ENCODE results near the gene ARHGEF18.
"Not testable (repeated sequence)": the region's sequence is repeated elsewhere in the genome, so short reads cannot be mapped to it uniquely, and the experiment has no call there.

ARHGEF18 gene

DNA sequence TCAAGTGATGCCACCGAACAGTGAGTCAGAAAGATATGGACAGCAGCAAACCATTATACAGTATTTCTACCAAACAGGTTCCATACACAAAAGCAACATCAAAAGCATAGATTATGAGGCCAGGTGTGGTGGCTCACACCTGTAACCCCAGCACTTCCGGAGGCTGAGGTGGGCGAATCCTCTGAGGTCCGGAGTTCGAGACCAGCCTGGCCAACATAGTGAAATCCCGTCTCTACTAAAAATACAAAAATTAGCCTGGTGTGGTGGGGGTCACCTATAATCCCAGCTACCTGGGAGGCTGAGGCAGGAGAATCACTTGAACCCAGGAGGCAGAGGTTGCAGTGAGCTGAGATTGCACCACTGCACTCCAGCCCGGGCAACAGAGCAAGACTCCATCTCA is 1.7 kb upstream of the ARHGEF18 start:
- not testable (repeated sequence) for DNase-seq (ENCODE audit: low read depth in 1 of 2, low spot score in 1 of 2)

GRCh38 chr19:7349231-7349591 is 474 bp downstream of the ARHGEF18 start:
- no peak for DNase-seq (ENCODE audit: low read depth in 1 of 2, low spot score in 1 of 2)

DNA sequence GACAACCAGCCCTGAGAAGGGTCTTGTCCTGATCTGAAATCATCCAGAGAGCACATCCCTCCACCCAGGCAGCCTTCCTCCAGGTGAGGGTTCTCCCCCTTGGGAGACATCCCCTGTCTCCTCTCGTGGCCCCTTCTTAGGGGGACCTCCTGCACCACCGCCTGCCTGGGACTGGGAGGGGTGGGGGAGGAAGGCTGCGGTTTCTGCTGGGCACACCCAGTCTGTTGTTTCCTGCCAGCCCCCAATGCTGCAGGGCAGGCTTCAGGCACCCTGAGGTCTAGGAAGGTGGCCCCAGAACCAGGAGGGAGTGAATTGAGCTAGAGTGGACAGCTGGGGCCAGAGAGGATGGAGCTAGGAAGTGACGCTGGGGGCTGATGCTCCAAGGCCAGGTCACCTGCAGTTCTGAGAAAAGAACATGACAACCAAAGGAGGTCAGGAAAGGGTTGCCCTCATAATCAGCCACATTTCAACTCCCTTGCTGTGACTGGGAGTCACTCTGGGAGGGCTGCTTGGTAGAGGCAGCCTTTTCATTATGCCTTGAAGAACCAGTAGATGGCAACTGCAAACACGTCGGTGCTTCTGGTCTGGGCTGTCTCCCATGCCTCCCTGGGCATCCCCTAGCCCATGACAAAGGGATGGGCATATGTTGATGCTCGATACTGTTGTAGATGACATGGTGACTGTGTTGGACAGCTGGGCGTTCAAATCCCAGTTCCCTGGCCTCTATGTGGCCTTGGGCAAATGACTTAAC is 1.4 kb downstream of the ARHGEF18 start:
- DNase-seq (ENCODE audit: low read depth in 1 of 2, low spot score in 1 of 2), result peak in 1 of 2 donors; percentile 41

- DNase-seq (ENCODE audit: low read depth in 1 of 2, low spot score in 1 of 2), result no peak
Measured at GRCh38 chr19:7351861-7352260, 3.1 kb downstream of the ARHGEF18 start.

DNA sequence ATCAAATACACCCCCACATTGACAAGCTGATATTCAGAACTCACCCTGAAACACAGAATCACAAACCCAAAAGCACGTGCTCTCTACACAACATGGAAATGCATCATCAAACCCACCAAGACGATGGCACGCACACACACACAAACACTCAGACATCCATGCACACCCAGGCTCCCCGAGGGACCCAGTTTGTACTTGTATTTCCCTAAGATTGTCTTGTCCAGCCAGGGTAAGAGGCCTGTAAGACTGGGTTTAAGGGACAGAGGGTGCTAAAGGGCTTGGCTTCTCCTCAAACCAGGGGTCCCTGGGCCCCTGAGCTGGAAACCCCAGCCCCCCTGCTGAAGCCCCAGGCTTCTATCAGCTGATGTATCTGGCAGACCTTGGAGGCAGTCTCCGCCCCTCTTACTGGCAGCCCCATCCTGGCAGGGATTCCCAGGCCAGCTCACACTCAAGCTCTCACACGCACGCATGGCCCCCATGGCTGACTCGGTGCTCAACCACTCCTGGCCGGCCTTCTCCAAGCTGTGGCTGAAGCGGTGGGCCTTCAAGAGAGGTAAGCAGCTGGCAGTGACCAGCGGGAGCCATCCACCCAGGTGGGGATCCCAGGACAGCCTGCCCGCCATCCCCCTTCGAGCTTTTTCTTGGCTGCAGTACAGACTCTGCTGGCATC is 6.5 kb downstream of the ARHGEF18 start:
- no peak for DNase-seq (ENCODE audit: low read depth in 1 of 2, low spot score in 1 of 2)

DNA sequence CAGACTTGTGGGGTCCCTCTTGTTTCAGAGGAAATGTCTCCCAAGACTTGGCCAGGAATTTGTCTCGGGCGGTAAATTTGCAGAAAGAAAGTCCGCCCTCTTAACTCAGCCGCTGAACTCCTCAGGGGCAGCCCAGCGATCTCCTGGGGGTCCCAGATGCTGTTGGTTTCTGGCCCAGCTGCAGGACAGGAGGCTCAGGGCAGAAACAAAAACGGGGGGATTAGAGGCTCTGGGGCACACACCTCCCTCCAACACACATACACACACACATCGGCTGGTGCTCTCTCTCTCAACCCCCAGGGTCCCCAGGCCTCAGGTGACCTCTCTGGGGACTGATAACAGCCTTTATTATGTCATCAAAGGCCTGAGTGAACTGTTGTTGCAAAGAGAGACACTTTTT is 7.1 kb downstream of the ARHGEF18 start:
- DNase-seq (ENCODE audit: low read depth in 1 of 2, low spot score in 1 of 2), result no peak

- no peak for DNase-seq (ENCODE audit: low read depth in 1 of 2, low spot score in 1 of 2)
Measured at GRCh38 chr19:7356899-7357627, 8.3 kb downstream of the ARHGEF18 start.

DNA sequence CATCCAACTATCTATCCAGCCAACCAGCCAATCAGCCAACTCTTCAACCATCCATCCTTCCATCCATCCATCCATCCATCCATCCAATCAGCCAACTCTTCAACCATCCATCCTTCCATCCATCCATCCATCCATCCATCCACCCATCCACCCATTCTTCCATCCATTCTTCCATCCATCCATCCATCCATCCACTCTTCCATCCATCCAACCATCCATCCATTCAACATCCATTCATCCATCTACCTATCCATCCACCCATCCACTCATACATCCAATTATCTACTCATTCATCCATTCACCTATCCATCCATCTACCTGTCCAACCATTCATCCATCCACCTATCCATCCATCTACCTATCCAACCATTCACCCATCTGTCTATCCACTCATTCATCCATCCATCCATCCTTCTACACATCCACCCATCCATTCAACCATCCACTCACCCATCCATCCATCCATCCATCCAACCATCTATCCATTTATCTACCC is 9.4 kb downstream of the ARHGEF18 start:
- no peak for DNase-seq (ENCODE audit: low read depth in 1 of 2, low spot score in 1 of 2)

DNA sequence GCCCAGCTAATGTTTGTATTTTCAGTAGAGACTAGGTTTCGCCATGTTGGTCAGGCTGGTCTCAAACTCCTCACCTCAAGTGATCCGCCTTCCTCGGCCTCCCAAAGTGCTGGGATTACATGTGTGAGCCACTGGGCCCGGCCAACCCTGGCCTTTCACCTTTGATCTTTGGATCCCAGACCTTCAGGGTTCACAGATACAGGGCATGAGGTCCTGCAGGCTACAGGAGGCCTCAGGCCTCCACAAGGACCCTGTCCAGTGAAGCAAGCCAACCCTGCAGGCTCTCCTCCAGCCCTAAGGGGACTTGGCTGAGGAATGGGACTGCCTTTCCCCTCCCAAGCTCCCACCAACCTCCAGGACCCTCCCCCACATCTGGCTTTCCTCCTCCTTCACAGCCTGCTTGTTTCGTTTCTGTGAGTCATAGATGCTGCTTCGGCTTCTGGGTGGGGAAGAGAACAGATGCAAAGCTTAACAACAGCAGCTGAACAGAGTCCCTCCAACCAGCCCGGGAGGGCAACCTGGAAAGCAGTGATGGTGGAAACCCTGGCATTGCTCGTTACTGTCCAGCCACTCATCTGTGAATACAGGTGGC is 11.8 kb downstream of the ARHGEF18 start:
- no peak for DNase-seq (ENCODE audit: low read depth in 1 of 2, low spot score in 1 of 2)

DNA sequence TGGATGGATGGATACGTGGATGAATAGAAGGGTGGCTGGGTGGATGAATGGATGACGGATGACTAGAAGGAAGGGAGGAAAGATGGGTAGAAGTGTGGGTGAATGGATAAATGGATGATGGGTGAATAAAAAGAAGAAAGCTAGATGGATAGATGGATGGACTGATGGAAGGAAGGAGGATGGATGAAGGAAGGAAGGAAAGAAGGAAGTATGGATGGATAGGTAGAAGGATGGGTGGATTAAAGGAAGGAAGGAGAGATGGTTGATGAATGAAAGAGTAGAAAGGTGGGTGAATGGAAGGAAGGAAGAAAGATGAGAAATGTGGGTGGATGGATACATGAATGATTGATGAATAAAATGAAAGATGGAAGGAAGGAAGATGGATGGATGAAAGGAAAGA is 14.5 kb downstream of the ARHGEF18 start:
- DNase-seq (ENCODE audit: low read depth in 1 of 2, low spot score in 1 of 2), result no peak

GRCh38 chr19:7366701-7367420 is 18.1 kb downstream of the ARHGEF18 start:
- no peak for DNase-seq (ENCODE audit: low read depth in 1 of 2, low spot score in 1 of 2)

DNA sequence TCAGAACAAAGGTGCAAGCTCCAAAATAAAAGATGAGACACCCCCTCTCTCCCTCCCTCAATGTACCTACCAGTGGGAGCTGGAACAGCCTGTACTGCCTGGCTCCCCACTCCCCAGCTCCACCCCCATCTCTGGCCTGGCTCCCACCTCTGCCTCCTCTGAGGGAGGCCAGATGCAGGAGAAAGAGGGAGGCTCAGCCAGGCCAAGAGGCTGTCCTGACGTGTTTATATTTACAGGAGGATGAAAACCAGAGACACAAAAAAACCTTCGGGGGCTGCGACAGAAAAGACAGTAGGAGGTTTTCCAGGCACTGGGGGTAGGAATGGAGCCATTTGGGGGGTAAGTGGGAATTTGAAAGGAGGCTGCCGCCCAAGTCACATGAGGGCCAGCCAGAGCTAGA is 19.7 kb downstream of the ARHGEF18 start:
- DNase-seq (ENCODE audit: low read depth in 1 of 2, low spot score in 1 of 2), result no peak

DNA sequence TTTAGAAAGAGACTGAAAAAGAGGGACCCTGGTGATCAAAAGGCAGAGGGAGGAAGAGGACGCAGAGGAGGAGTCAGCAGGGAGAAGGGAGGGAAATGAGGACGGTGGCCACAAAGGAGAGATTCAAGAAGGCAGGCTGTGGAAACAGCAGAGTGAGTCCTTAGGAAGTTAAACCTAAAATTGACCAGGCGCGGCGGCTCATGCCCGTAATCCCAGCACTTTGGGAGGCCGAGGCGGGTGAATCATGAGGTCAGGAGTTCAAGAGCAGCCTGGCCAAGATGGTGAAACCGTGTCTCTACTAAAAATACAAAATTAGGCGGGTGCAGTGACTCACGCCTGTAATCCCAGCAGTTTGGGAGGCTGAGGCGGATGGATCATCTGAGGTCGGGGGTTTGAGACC is 20.1 kb downstream of the ARHGEF18 start:
- DNase-seq (ENCODE audit: low read depth in 1 of 2, low spot score in 1 of 2), result not testable (repeated sequence)

DNA sequence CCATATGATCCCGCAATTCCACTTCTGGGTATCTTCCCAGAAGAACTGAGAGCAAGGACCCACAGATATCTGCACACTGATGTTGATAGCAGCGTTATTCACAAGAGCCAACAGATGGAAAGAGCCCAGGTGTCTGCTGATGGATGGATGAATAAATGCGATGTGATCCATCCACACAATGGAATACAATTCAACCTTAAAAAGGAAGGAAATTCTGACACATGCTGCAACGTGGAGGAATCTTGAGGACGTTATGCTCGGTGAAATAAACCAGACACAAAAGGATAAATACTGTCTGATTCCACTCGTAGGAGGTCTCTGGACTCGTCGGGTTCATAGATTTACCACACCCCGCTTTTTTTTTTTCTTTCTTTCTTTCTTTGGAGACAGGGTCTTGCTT is 21.8 kb downstream of the ARHGEF18 start:
- no peak for DNase-seq (ENCODE audit: low read depth in 1 of 2, low spot score in 1 of 2)

DNA sequence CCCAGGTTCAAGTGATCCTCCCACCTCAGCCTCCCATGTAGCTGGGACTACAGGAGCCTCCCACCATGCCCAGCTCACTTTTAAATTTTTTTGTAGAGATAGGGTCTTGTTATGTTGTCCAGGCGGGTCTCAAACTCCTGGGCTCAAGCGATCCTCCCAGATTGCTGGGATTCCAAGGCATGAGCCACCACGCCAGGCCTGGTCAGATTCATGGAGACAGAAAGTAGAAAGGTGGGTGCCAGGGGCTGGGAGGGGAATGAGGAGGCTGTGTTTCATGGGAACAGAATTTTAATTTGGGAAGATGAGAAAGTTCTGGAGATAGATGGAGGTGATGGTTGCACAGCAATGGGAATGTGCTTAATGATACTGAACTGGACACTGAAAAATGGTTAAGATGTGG is 22.3 kb downstream of the ARHGEF18 start:
- no peak for DNase-seq (ENCODE audit: low read depth in 1 of 2, low spot score in 1 of 2)

- no peak for DNase-seq (ENCODE audit: low read depth in 1 of 2, low spot score in 1 of 2)
Measured at GRCh38 chr19:7372810-7373209, 24.1 kb downstream of the ARHGEF18 start.

- DNase-seq (ENCODE audit: low read depth in 1 of 2, low spot score in 1 of 2), result no peak
Measured at GRCh38 chr19:7373862-7374261, 25.1 kb downstream of the ARHGEF18 start.

DNA sequence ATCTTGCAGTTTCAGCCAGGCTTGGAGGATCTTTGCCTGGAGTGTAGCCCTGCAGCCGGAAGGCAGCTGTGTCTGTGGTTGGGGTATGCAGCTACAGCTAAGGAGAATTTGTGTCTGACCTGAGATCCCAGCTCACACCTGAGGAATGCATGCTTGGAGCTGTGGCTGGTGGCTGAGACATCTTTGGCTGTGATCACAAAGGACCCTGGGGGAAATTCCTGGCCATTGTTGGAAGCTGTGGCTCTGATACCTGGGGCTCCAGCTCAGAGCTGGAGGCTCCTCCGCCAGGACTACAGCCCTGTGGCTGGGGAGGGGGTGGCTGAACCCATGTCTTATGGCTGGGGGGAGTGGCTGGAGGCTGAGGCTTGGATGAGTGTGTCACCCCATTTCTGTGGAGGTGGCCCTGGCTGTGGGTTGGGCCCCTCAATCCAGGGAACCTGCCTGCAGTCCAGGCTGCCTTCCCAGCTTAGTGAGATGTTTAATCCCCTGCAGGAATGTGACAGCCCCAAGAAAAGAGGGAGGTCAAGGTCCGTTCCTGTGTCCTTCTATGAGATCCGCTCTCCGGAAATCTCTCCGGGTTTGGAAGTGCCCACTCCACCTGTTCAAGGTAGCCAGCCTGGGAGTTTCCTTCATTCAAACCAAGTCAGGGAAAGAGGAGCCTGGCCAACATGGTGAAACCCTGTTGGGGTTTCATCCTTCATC is 27.6 kb downstream of the ARHGEF18 start:
- no peak for DNase-seq (ENCODE audit: low read depth in 1 of 2, low spot score in 1 of 2)

DNA sequence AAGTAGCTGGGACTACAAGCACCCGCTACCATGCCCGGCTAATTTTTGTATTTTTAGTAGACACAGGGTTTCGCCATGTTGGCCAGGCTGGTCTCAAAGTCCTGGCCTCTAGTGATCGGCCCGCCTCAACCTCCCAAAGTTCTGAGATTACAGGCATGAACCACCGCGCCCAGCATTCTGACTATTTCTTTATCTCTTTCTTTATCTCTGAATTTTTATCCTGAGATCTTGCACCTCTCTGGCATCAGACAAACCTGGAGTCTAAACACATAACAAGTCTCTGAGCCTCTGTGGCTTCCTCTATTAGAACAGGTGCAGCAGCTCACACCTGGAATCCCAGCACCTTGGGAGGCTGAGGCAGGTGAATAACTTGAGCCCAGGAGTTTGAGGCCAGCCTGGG is 28.5 kb downstream of the ARHGEF18 start:
- no peak for DNase-seq (ENCODE audit: low read depth in 1 of 2, low spot score in 1 of 2)

- no peak for DNase-seq (ENCODE audit: low read depth in 1 of 2, low spot score in 1 of 2)
Measured at GRCh38 chr19:7381073-7381390, 32.3 kb downstream of the ARHGEF18 start.

DNA sequence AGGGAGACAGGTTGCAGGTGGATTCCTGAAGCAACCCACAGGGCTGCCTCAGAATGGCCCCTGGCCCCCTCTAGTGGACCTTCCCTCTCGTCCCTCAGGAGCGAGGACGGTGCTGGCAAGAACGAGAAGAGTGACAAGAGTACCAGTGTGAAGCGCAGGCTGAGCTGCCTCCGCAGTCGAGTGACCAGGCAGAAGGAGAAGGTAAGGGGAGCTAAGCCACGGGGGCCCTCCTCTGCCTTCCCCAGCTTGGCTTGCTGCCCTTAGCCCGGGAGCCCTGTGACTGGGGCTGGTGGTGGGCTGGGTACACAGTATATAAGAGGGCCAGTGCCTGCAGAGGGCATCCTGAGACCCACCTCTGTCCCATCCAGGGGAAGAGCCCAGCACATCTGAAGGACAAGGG is 34.0 kb downstream of the ARHGEF18 start:
- no peak for DNase-seq (ENCODE audit: low read depth in 1 of 2, low spot score in 1 of 2)
